ENCODE results near the gene CHP2. TPM values are rescaled to one million over a fixed set of nuclear protein-coding genes. Genes with fewer than 3 reads are reported as not detected.

The CHP2 gene
- total RNA-seq, 1 donor from 2014 or later, result 0.80 TPM

GRCh38 chr16:23768581-23768980, 13.8 kb downstream of the CHP2 start:
- H3K27ac ChIP-seq, result no peak overlapping the region
- no peak overlapping the region for H3K4me3 ChIP-seq
- DNase-seq (no peak), ATAC-seq (no peak)
- no peaks in the 10 kb centered on the region for H3K9me3 ChIP-seq
- no peaks in the 10 kb centered on the region for H3K36me3 ChIP-seq
- H3K27me3 ChIP-seq (ENCODE audit: low read depth), result no peaks in the 10 kb centered on the region
- intact Hi-C loops (cut with DNase I), result no loop called here
- no peak for TF ChIP-seq CTCF (IDR thresholded peaks at IDR 0.05)
- H3K4me1 ChIP-seq, result no peaks in the 10 kb centered on the region

DNA sequence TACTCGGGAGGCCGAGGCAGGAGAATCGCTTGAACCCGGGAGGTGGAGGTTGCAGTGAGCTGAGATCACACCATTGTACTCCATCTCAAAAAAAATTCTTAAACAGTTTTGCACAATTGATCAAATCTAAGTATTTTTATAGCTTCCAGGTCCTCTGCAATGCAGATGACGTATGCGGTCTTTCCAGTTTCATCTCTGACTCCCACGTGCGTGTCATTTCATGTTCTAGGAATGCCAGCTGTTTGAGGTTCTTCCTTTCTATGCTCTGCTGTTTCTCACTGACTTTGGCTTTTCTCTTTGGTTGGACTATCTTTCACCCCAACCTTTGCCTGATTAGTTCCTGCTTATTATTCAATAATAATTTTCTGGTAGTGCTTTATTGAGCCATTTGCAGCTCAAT, 16.2 kb downstream of the CHP2 start:
- Histone ChIP-seq H3K9me3 (no peaks in the 10 kb centered on the region), H3K27me3 (ENCODE audit: low read depth) (peaks cover 6% of the 10 kb centered on the region), H3K36me3 (no peaks in the 10 kb centered on the region), H3K4me1 (no peaks in the 10 kb centered on the region), H3K27ac (no peak overlapping the region), H3K4me3 (no peak overlapping the region)
- TF ChIP-seq CTCF (IDR thresholded peaks at IDR 0.05), result no peak
- no peak for DNase-seq
- intact Hi-C loops (cut with DNase I), result no loop called here
- no peak for ATAC-seq

DNA sequence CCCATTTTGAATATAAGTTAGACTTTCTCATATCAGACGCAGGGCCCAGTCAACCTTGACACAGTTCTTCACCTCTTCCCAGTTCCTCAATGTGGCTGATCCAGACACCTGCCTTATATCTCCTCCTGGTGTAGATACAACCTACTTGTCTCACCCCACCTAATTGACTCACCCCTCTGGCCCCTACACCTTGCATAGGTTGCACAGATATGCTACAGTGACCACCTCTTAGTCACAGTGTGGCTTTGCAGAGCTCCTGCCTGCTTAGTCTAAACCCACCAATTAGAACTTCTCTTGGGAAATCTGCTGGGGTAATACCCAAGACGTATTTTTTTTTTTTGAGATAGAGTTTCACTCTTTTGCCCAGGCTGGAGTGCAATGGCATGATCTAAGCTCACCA, 16.8 kb downstream of the CHP2 start:
- intact Hi-C loops (cut with DNase I), result no loop called here
- no peaks in the 10 kb centered on the region for H3K4me1 ChIP-seq
- peaks cover 6% of the 10 kb centered on the region for H3K27me3 ChIP-seq (ENCODE audit: low read depth)
- H3K27ac ChIP-seq, result no peak overlapping the region
- H3K4me3 ChIP-seq, result no peak overlapping the region
- TF ChIP-seq CTCF (IDR thresholded peaks at IDR 0.05), result no peak
- H3K9me3 ChIP-seq, result no peaks in the 10 kb centered on the region
- DNase-seq (no peak), ATAC-seq (no peak)
- H3K36me3 ChIP-seq, result no peaks in the 10 kb centered on the region

DNA sequence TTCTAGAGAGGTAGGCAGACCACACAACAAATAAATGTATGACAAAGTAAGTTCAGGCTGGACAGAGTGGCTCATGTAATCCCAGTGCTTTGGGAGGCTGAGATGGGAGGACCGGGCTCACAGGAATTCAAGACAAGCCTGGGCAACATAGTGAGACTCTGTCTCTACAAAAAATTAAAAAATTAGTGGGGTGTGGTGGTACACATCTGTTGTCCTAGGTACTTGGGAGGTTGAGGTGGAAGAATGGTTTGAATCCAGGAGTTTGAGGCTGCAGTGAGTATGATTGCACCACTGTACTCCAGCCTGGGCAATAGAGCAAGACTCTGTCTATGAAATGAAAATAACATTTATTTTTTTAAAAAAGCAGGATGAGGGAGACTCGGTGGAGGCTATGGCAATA, 18.5 kb downstream of the CHP2 start:
- Histone ChIP-seq H3K4me1 (no peaks in the 10 kb centered on the region), H3K9me3 (no peaks in the 10 kb centered on the region), H3K27ac (no peak overlapping the region), H3K36me3 (no peaks in the 10 kb centered on the region), H3K27me3 (ENCODE audit: low read depth) (peaks cover 6% of the 10 kb centered on the region), H3K4me3 (no peak overlapping the region)
- intact Hi-C loops (cut with DNase I), result no loop called here
- DNase-seq, result no peak
- ATAC-seq, result no peak
- TF ChIP-seq CTCF (IDR thresholded peaks at IDR 0.05), result no peak

DNA sequence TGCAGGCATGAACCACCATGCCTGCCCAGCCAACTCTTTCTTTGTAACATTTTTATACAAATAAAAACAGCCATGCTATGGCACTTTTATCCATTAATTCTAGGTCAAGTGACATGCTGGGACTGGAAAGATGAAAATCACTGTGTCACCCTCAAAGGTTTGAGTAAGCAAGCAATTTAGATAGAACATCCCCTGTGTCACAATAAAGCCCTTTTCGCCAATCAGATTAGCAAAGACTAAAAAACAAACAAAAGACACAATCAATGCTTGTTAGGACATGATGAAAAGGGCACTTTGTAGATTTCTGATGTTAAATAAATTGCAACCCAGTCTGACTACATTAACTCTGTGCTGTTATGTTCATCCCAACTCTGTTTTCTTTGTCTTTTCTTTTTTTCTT, 26.4 kb downstream of the CHP2 start:
- intact Hi-C loops (cut with DNase I), result no loop called here
- DNase-seq (no peak), ATAC-seq (no peak)
- no peaks in the 10 kb centered on the region for H3K9me3 ChIP-seq
- no peak overlapping the region for H3K4me3 ChIP-seq
- TF ChIP-seq CTCF (IDR thresholded peaks at IDR 0.05), result no peak
- no peaks in the 10 kb centered on the region for H3K36me3 ChIP-seq
- no peaks in the 10 kb centered on the region for H3K27me3 ChIP-seq (ENCODE audit: low read depth)
- H3K27ac ChIP-seq, result no peak overlapping the region
- no peaks in the 10 kb centered on the region for H3K4me1 ChIP-seq
